Measurements from ENCODE around the gene STPG2. TPM values are rescaled to one million over a fixed set of nuclear protein-coding genes. Genes with fewer than 3 reads are reported as not detected.

Gene STPG2
- total and polyA plus RNA-seq, 2 of the 8 experiments (the other 6 are each of a cell fraction or from before 2014, with no cell fraction given), result 0.03 TPM; not detected in 1

- Histone ChIP-seq H3K79me1 (ENCODE audit: low read depth, low read length) (no peaks in the 10 kb centered on the region), H3K27me3 (replicated peaks in 1 of 4; ENCODE audit: control insufficient read depth in 3 of 4, extremely low read depth in 1 of 4, insufficient read depth in 3 of 4, low read length in 3 of 4) (no peaks in the 10 kb centered on the region), H3K36me3 (ENCODE audit: control insufficient read depth in 2 of 4, insufficient read depth in 4 of 4, low read length in 3 of 4) (no peaks in the 10 kb centered on the region), H3K9ac (replicated peaks in 1 of 4; ENCODE audit: extremely low read depth in 1 of 4, low read depth in 3 of 4, low read length in 3 of 4) (no peak overlapping the region), H4K91ac (replicated peaks; ENCODE audit: insufficient read length, low read length) (no peak overlapping the region), H3K14ac (ENCODE audit: insufficient read length) (no peak overlapping the region), H3K9me3 (ENCODE audit: insufficient read depth in 2 of 2, low read depth in 1 of 2, low read length in 1 of 2) (no peaks in the 10 kb centered on the region), H4K5ac (ENCODE audit: insufficient read length, low read depth, low read length) (no peak overlapping the region), H3K4ac (replicated peaks; ENCODE audit: insufficient read length, low read depth, low read length) (no peak overlapping the region), H3K23me2 (ENCODE audit: low read depth, low read length) (no peaks in the 10 kb centered on the region), H3K56ac (replicated peaks; ENCODE audit: insufficient read length, low read depth, low read length) (no peak overlapping the region), H3K27ac (ENCODE audit: low read depth, low read length) (no peak overlapping the region), H2BK120ac (replicated peaks; ENCODE audit: low read depth, low read length) (no peak overlapping the region), H2BK5ac (ENCODE audit: low read depth, low read length) (no peak overlapping the region), H3K79me2 (ENCODE audit: control insufficient read depth in 1 of 2, insufficient read depth in 2 of 2, low read length in 2 of 2) (no peaks in the 10 kb centered on the region), H3K4me3 (ENCODE audit: extremely low read depth in 1 of 4, insufficient read depth in 2 of 4, low read depth in 3 of 4, low read length in 4 of 4) (no peak overlapping the region), H3K4me2 (ENCODE audit: insufficient read depth in 1 of 2, low read depth in 2 of 2, low read length in 2 of 2) (no peak overlapping the region), H3K18ac (ENCODE audit: extremely low read depth, low read length) (no peak overlapping the region), H2AK5ac (ENCODE audit: low read depth, low read length) (no peak overlapping the region), H3K4me1 (replicated peaks in 1 of 4; ENCODE audit: control insufficient read depth in 3 of 4, insufficient read depth in 4 of 4, low read length in 3 of 4) (peaks cover 0 to 7% (median 0%) of the 10 kb centered on the region in 4 experiments; a peak in 2 of 7 replicates), H4K20me1 (replicated peaks in 1 of 2; ENCODE audit: control insufficient read depth in 1 of 2, insufficient read depth in 2 of 2, low read length in 2 of 2) (no peaks in the 10 kb centered on the region), H2AFZ (ENCODE audit: low read length) (no peak overlapping the region), H2BK15ac (ENCODE audit: low read length) (no peak overlapping the region), H2BK20ac (ENCODE audit: low read length) (no peak overlapping the region), H3K23ac (ENCODE audit: insufficient read length) (no peak overlapping the region), H2BK12ac (ENCODE audit: low read depth, low read length) (no peak overlapping the region), H4K8ac (ENCODE audit: extremely low read depth, insufficient read depth, low read length) (no peak overlapping the region)
- TF ChIP-seq RAD21 (IDR thresholded peaks at IDR 0.05 in 1 of 2, conservative IDR thresholded peaks at IDR 0.05 in 1 of 2; ENCODE audit: low read depth in 2 of 2, low read length in 2 of 2) (no peak), NRF1 (IDR thresholded peaks at IDR 0.05; ENCODE audit: low read depth, low read length) (no peak), MAFK (IDR thresholded peaks at IDR 0.05; ENCODE audit: low read depth, low read length) (peak; percentile 37; the same call in 1 of the 2 replicates)
- ChIA-PET CTCF (ENCODE audit: partially characterized antibody) (no interaction called here), POLR2A (ENCODE audit: partially characterized antibody) (no interaction called here)
- 52% methylated on average over 1 of the region's 1 CpG; no CpG with 5 or more reads in 1 of the 2 experiments for WGBS, 2 experiments (ENCODE audit: extremely low coverage in 1 of 2, insufficient coverage in 1 of 2, insufficient read length in 1 of 2, insufficient replicate concordance in 2 of 2, low coverage in 1 of 2, low lambda C conversion rate in 2 of 2, missing lambda C conversion rate in 1 of 2)
- DNase-seq (ENCODE audit: low read depth in 1 of 2, low spot score in 2 of 2) (no peak), FAIRE-seq (no peak)
These were observed 26.8 kb upstream of the STPG2 start for GRCh38 chr4:98170035-98170434.

Data from H1 (cell line).